ENCODE data around the gene LETM1. TPM values are rescaled to one million over a fixed set of nuclear protein-coding genes. Genes with fewer than 3 reads are reported as not detected.

Gene LETM1
- polyA plus RNA-seq, 2 donors = 25.7 to 30.7 TPM

GRCh38 chr4:1898007-1898406 is 42.1 kb upstream of the LETM1 start:
- Histone ChIP-seq H3K4me1 (ENCODE audit: control insufficient read depth in 2 of 2, insufficient read depth in 2 of 2, low read length in 1 of 2) (no peaks in the 10 kb centered on the region), H3K36me3 (ENCODE audit: control insufficient read depth in 2 of 2, insufficient read depth in 2 of 2, low read length in 1 of 2) (peaks cover 0 to 9% of the 10 kb centered on the region in 2 donors), H3K9me3 (ENCODE audit: control insufficient read depth in 2 of 2, insufficient read depth in 1 of 2, low read depth in 1 of 2, low read length in 1 of 2) (no peaks in the 10 kb centered on the region), H3K27me3 (ENCODE audit: control insufficient read depth in 1 of 2, insufficient read depth in 2 of 2, low read length in 2 of 2) (no peaks in the 10 kb centered on the region), H3K27ac (ENCODE audit: low read depth in 2 of 2, low read length in 1 of 2) (no peak overlapping the region), H3K4me3 (ENCODE audit: low read depth in 1 of 2, low read length in 2 of 2) (no peak overlapping the region)
- WGBS, 2 donors = 97 to 99% methylated on average over 6 of the region's 6 CpGs

GRCh38 chr4:1896658-1896991 is 40.7 kb upstream of the LETM1 start:
- Histone ChIP-seq H3K4me1 (ENCODE audit: control insufficient read depth in 2 of 2, insufficient read depth in 2 of 2, low read length in 1 of 2) (no peaks in the 10 kb centered on the region), H3K9me3 (ENCODE audit: control insufficient read depth in 2 of 2, insufficient read depth in 1 of 2, low read depth in 1 of 2, low read length in 1 of 2) (no peaks in the 10 kb centered on the region), H3K27ac (ENCODE audit: low read depth in 2 of 2, low read length in 1 of 2) (no peak overlapping the region), H3K36me3 (ENCODE audit: control insufficient read depth in 2 of 2, insufficient read depth in 2 of 2, low read length in 1 of 2) (peaks cover 0 to 7% of the 10 kb centered on the region in 2 donors), H3K27me3 (ENCODE audit: control insufficient read depth in 1 of 2, insufficient read depth in 2 of 2, low read length in 2 of 2) (no peaks in the 10 kb centered on the region), H3K4me3 (ENCODE audit: low read depth in 1 of 2, low read length in 2 of 2) (no peak overlapping the region)
- 90 to 91% methylated on average over 6 of the region's 6 CpGs for WGBS, 2 donors

- WGBS, 2 donors = 92 to 93% methylated on average over 8 of the region's 8 CpGs
- Histone ChIP-seq H3K27me3 (ENCODE audit: control insufficient read depth in 1 of 2, insufficient read depth in 2 of 2, low read length in 2 of 2) (no peaks in the 10 kb centered on the region), H3K9me3 (ENCODE audit: control insufficient read depth in 2 of 2, insufficient read depth in 1 of 2, low read depth in 1 of 2, low read length in 1 of 2) (no peaks in the 10 kb centered on the region), H3K4me3 (ENCODE audit: low read depth in 1 of 2, low read length in 2 of 2) (no peak overlapping the region), H3K36me3 (ENCODE audit: control insufficient read depth in 2 of 2, insufficient read depth in 2 of 2, low read length in 1 of 2) (peaks cover 0 to 2% of the 10 kb centered on the region in 2 donors), H3K27ac (ENCODE audit: low read depth in 2 of 2, low read length in 1 of 2) (no peak overlapping the region), H3K4me1 (ENCODE audit: control insufficient read depth in 2 of 2, insufficient read depth in 2 of 2, low read length in 1 of 2) (no peaks in the 10 kb centered on the region)
These were observed 40.2 kb upstream of the LETM1 start for GRCh38 chr4:1895971-1896657.

GRCh38 chr4:1890979-1891570 is 35.1 kb upstream of the LETM1 start:
- H3K27ac ChIP-seq (ENCODE audit: low read depth in 2 of 2, low read length in 1 of 2) = no peak overlapping the region
- no peaks in the 10 kb centered on the region for H3K4me1 ChIP-seq (ENCODE audit: control insufficient read depth in 2 of 2, insufficient read depth in 2 of 2, low read length in 1 of 2)
- no peak overlapping the region for H3K4me3 ChIP-seq (ENCODE audit: low read depth in 1 of 2, low read length in 2 of 2)
- no peaks in the 10 kb centered on the region for H3K9me3 ChIP-seq (ENCODE audit: control insufficient read depth in 2 of 2, insufficient read depth in 1 of 2, low read depth in 1 of 2, low read length in 1 of 2)
- H3K36me3 ChIP-seq (ENCODE audit: control insufficient read depth in 2 of 2, insufficient read depth in 2 of 2, low read length in 1 of 2) = no peaks in the 10 kb centered on the region
- no peaks in the 10 kb centered on the region for H3K27me3 ChIP-seq (ENCODE audit: control insufficient read depth in 1 of 2, insufficient read depth in 2 of 2, low read length in 2 of 2)
- WGBS, 2 donors = 94 to 95% methylated on average over 11 of the region's 11 CpGs

GRCh38 chr4:1887052-1887451 is 31.1 kb upstream of the LETM1 start:
- no peaks in the 10 kb centered on the region for H3K27me3 ChIP-seq (ENCODE audit: control insufficient read depth in 1 of 2, insufficient read depth in 2 of 2, low read length in 2 of 2)
- H3K9me3 ChIP-seq (ENCODE audit: control insufficient read depth in 2 of 2, insufficient read depth in 1 of 2, low read depth in 1 of 2, low read length in 1 of 2) = no peaks in the 10 kb centered on the region
- no peak overlapping the region for H3K4me3 ChIP-seq (ENCODE audit: low read depth in 1 of 2, low read length in 2 of 2)
- 55 to 63% methylated on average over 2 of the region's 2 CpGs for WGBS, 2 donors
- no peaks in the 10 kb centered on the region for H3K4me1 ChIP-seq (ENCODE audit: control insufficient read depth in 2 of 2, insufficient read depth in 2 of 2, low read length in 1 of 2)
- H3K27ac ChIP-seq (ENCODE audit: low read depth in 2 of 2, low read length in 1 of 2) = no peak overlapping the region
- H3K36me3 ChIP-seq (ENCODE audit: control insufficient read depth in 2 of 2, insufficient read depth in 2 of 2, low read length in 1 of 2) = no peaks in the 10 kb centered on the region

GRCh38 chr4:1885414-1885813 is 29.5 kb upstream of the LETM1 start:
- no peaks in the 10 kb centered on the region for H3K36me3 ChIP-seq (ENCODE audit: control insufficient read depth in 2 of 2, insufficient read depth in 2 of 2, low read length in 1 of 2)
- 76 to 90% methylated on average over 2 of the region's 2 CpGs for WGBS, 2 donors
- H3K27me3 ChIP-seq (ENCODE audit: control insufficient read depth in 1 of 2, insufficient read depth in 2 of 2, low read length in 2 of 2) = no peaks in the 10 kb centered on the region
- H3K4me3 ChIP-seq (ENCODE audit: low read depth in 1 of 2, low read length in 2 of 2) = no peak overlapping the region
- no peaks in the 10 kb centered on the region for H3K4me1 ChIP-seq (ENCODE audit: control insufficient read depth in 2 of 2, insufficient read depth in 2 of 2, low read length in 1 of 2)
- no peak overlapping the region for H3K27ac ChIP-seq (ENCODE audit: low read depth in 2 of 2, low read length in 1 of 2)
- H3K9me3 ChIP-seq (ENCODE audit: control insufficient read depth in 2 of 2, insufficient read depth in 1 of 2, low read depth in 1 of 2, low read length in 1 of 2) = no peaks in the 10 kb centered on the region

GRCh38 chr4:1883583-1883982 is 27.6 kb upstream of the LETM1 start:
- 92 to 94% methylated on average over 8 of the region's 8 CpGs for WGBS, 2 donors

GRCh38 chr4:1882850-1883271 is 26.9 kb upstream of the LETM1 start:
- peaks cover 0 to 2% of the 10 kb centered on the region in 2 donors for H3K4me1 ChIP-seq (ENCODE audit: control insufficient read depth in 2 of 2, insufficient read depth in 2 of 2, low read length in 1 of 2)
- WGBS, 2 donors = 99 to 100% methylated on average over 1 of the region's 1 CpG
- no peak overlapping the region for H3K4me3 ChIP-seq (ENCODE audit: low read depth in 1 of 2, low read length in 2 of 2)
- no peaks in the 10 kb centered on the region for H3K36me3 ChIP-seq (ENCODE audit: control insufficient read depth in 2 of 2, insufficient read depth in 2 of 2, low read length in 1 of 2)
- no peaks in the 10 kb centered on the region for H3K9me3 ChIP-seq (ENCODE audit: control insufficient read depth in 2 of 2, insufficient read depth in 1 of 2, low read depth in 1 of 2, low read length in 1 of 2)
- H3K27ac ChIP-seq (ENCODE audit: low read depth in 2 of 2, low read length in 1 of 2) = no peak overlapping the region
- H3K27me3 ChIP-seq (ENCODE audit: control insufficient read depth in 1 of 2, insufficient read depth in 2 of 2, low read length in 2 of 2) = no peaks in the 10 kb centered on the region

More at GRCh38 chr4:1883583-1883982, 27.6 kb upstream of the LETM1 start:
- no peaks in the 10 kb centered on the region for H3K36me3 ChIP-seq (ENCODE audit: control insufficient read depth in 2 of 2, insufficient read depth in 2 of 2, low read length in 1 of 2)
- no peaks in the 10 kb centered on the region for H3K27me3 ChIP-seq (ENCODE audit: control insufficient read depth in 1 of 2, insufficient read depth in 2 of 2, low read length in 2 of 2)
- H3K27ac ChIP-seq (ENCODE audit: low read depth in 2 of 2, low read length in 1 of 2) = no peak overlapping the region
- H3K4me1 ChIP-seq (ENCODE audit: control insufficient read depth in 2 of 2, insufficient read depth in 2 of 2, low read length in 1 of 2) = peaks cover 0 to under 1% of the 10 kb centered on the region in 2 donors
- H3K4me3 ChIP-seq (ENCODE audit: low read depth in 1 of 2, low read length in 2 of 2) = no peak overlapping the region
- H3K9me3 ChIP-seq (ENCODE audit: control insufficient read depth in 2 of 2, insufficient read depth in 1 of 2, low read depth in 1 of 2, low read length in 1 of 2) = no peaks in the 10 kb centered on the region

- WGBS, 2 donors = 83 to 89% methylated on average over 1 of the region's 1 CpG
These were observed 24.4 kb upstream of the LETM1 start for GRCh38 chr4:1880332-1880731.

GRCh38 chr4:1879485-1879884 is 23.5 kb upstream of the LETM1 start:
- Histone ChIP-seq H3K27ac (ENCODE audit: low read depth in 2 of 2, low read length in 1 of 2) (no peak overlapping the region), H3K27me3 (ENCODE audit: control insufficient read depth in 1 of 2, insufficient read depth in 2 of 2, low read length in 2 of 2) (no peaks in the 10 kb centered on the region), H3K9me3 (ENCODE audit: control insufficient read depth in 2 of 2, insufficient read depth in 1 of 2, low read depth in 1 of 2, low read length in 1 of 2) (no peaks in the 10 kb centered on the region), H3K4me3 (ENCODE audit: low read depth in 1 of 2, low read length in 2 of 2) (no peak overlapping the region), H3K4me1 (ENCODE audit: control insufficient read depth in 2 of 2, insufficient read depth in 2 of 2, low read length in 1 of 2) (peaks cover 0 to 2% of the 10 kb centered on the region in 2 donors), H3K36me3 (ENCODE audit: control insufficient read depth in 2 of 2, insufficient read depth in 2 of 2, low read length in 1 of 2) (no peaks in the 10 kb centered on the region)
- WGBS, 2 donors = 80 to 96% methylated on average over 4 of the region's 4 CpGs

More at GRCh38 chr4:1880332-1880731, 24.4 kb upstream of the LETM1 start:
- H3K4me3 ChIP-seq (ENCODE audit: low read depth in 1 of 2, low read length in 2 of 2) = no peak overlapping the region
- no peak overlapping the region for H3K27ac ChIP-seq (ENCODE audit: low read depth in 2 of 2, low read length in 1 of 2)
- peaks cover 0 to 2% of the 10 kb centered on the region in 2 donors for H3K4me1 ChIP-seq (ENCODE audit: control insufficient read depth in 2 of 2, insufficient read depth in 2 of 2, low read length in 1 of 2)
- H3K9me3 ChIP-seq (ENCODE audit: control insufficient read depth in 2 of 2, insufficient read depth in 1 of 2, low read depth in 1 of 2, low read length in 1 of 2) = no peaks in the 10 kb centered on the region
- H3K27me3 ChIP-seq (ENCODE audit: control insufficient read depth in 1 of 2, insufficient read depth in 2 of 2, low read length in 2 of 2) = no peaks in the 10 kb centered on the region
- H3K36me3 ChIP-seq (ENCODE audit: control insufficient read depth in 2 of 2, insufficient read depth in 2 of 2, low read length in 1 of 2) = no peaks in the 10 kb centered on the region

Data from esophagus (tissue), 2 donors.